HEK293T (cell line): ENCODE results near the gene ESR1.

Source experiments
- CTBP1 ChIP-seq: fragments of 450-650 bp; IDR thresholded peaks from 2 replicates; pipeline ENCODE4 v1.6.1; 2016; ENCODE audit warnings: borderline replicate concordance
- ELF4 ChIP-seq: fragments of 450-650 bp; IDR thresholded peaks from 2 replicates; pipeline ENCODE4 v1.6.1; 2017; ENCODE audit warnings: antibody characterized with exemption
- FOXA1 ChIP-seq: fragments of 450-650 bp; IDR thresholded peaks from 2 replicates; pipeline ENCODE4 v1.6.1; 2016; ENCODE audit warnings: mild to moderate bottlenecking

- TF ChIP-seq FOXA1 = no peak
- no peak for TF ChIP-seq CTBP1
- no peak for TF ChIP-seq ELF4
These were observed 340.9 kb downstream of the ESR1 start for GRCh38 chr6:152148412-152148811.
